ENCODE measurements around the gene ZNF628.

The ZNF628 gene

DNA sequence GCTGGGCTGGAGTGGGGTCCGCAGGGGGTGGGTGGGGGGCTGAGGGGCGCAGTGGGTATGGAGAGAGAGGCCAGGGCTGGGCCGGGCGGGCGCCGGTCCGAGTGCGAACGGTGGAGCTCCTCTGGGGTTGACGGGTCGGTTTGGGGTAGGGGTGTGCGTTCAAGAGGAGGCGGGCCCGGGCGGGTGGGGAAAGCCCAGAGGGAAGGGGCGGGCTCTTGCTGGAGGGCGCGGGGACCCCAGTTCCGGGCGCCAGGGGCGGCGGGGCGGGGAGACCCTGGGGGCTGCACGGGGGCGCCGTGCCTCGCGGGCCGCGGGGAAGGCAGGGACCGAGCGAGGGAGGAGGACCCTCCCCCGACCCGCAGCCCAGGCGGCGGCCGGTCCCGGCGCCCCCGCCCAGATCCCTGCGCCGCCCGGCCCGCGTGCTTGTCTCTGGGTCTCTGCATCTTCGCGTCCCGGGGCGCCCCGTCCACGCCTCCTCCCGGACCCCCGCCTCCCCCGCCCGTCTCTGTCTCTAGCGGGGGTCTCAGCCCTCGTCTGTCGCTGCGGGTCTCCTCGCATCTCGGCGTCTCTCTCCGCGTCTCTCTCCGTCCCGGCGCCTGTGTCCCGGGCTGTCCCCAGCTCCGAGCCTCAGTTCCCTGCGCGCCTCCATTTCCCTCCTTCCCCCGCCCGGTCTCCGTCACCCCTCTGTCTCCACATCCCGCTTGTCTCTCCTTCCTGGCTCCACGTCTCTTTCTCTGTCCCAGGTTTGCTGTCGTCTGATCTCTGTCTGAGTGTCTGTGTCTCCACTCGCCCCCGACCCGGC, 25.1 kb upstream of the ZNF628 start:
- no peak for DNase-seq (ENCODE audit: low read depth, low spot score)

DNA sequence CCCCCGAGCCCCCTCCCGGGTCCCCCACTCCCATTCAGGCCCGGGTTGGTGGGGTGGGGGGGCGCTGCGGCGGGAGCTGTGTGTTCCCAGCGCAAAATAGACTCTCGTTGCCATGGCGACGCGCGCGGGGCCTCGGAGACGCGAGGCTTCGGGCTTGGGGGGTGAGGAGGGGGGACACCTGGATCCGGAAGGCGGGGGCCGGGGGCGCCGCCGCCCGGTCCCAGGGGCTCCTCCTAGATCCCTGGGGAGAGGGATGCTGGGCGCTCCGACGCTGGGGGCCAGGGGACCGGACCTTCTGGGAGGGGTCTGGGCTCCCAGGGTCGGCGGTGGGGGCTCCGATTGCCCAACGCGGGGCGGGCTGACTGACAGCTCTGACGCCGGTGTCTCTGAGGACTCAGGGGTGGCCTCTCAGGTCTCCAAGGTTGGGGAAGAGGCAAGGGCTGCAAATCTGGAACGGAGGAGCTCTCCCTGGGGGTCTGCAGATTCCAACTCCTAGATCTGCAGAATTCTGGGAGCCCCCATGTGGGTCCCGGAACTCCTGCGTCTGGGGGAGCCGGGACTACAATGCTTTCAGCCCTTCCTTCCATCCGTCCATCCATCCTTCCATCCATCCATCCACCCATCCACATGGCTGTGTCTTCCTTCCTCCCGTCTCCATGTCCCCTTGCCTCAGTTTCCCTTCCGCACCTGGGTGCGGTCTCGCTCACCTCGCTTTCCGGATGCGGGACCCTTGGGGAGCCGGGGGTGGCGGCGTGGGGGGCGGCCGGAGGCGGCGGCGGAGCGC, 24.3 kb upstream of the ZNF628 start:
- DNase-seq (ENCODE audit: low read depth, low spot score) = no peak

DNA sequence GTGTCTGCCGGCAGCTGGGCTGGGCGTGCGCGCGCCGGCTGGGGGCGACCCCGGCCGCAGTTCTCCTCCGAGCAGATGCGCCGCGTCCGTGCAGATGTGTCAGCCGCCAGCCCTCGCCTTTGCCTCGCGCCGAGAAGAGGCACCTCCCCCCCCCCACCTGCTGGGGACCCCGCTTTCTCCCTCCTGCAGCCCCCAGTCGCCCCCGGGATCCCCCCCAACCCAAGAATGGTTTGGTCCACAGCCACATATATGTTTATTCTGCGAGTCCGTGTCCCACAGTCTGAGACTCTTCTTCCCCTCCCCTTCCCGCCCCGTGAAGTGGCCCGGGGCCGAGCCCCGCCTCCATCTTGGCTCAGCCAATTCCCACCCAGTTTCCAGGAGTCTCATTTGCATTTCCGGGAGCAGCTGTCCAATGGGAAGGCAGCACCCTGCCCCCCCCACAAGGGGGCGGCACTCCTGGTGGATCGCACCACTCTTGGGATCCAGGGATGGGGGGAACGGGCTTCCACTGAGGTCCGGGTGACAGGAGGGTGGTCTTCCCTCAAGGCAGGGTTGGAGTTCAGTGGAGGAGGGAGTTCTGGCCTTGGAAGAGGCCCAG, 23.6 kb upstream of the ZNF628 start:
- DNase-seq (ENCODE audit: low read depth, low spot score) = peak; percentile 94

DNA sequence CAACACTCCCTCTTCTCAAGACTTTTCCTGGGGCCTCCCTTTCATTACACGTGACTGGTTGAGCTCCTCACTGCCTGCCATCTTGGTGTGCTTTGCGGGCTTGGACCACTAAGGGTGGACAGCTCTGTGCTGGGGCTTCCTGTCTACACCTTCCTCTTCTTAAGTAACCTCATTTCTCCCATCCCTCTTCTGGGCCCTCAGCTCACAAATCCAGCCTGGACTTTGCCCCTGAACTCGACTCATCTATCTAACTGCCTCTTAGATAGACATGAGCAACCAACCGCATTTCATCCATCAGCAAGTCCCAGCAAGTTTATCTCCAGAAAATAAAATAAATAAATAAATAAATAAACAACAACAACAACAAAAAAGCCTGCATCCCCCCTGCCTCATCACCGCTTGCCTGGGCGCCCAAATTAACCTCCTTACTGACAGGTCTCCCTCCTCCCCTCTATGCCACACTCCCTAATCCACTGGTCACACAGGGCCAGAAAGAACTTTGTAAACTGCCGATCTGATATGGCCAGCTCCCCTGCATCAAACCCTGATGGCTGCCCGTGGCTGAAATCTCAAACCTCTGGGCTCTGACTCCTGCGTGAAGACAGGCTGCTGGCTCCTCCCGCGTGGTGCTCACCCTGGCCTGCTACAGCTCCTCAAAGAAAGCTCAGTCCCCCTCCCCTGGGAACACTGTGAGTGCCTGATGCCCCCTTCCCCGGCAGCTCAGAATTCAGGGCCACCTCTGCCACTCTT, 22.7 kb upstream of the ZNF628 start:
- DNase-seq (ENCODE audit: low read depth, low spot score) = no peak

DNA sequence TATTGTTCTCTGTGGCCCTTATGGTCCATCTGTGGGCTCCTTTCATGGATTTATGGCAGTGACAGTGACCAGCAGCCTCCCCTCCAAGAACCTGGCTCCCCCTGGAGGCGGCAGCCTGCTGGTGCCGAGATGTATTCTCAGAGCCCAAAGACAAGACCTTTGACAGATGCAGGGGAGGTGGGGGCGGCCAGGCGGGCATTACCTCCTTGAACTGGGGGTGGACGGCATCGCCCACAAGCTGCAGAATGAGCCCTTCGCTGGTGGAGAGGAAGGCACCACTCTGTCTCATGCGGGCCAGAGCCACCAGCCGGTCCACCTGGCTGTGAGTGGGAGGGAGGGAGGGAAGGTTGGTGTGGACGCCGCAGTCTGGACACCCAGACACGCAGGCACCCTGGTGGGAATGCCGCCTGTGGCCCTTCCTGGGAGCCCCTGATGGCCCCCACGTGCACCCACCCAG, 21.6 kb upstream of the ZNF628 start:
- DNase-seq (ENCODE audit: low read depth, low spot score) = peak; percentile 70

DNA sequence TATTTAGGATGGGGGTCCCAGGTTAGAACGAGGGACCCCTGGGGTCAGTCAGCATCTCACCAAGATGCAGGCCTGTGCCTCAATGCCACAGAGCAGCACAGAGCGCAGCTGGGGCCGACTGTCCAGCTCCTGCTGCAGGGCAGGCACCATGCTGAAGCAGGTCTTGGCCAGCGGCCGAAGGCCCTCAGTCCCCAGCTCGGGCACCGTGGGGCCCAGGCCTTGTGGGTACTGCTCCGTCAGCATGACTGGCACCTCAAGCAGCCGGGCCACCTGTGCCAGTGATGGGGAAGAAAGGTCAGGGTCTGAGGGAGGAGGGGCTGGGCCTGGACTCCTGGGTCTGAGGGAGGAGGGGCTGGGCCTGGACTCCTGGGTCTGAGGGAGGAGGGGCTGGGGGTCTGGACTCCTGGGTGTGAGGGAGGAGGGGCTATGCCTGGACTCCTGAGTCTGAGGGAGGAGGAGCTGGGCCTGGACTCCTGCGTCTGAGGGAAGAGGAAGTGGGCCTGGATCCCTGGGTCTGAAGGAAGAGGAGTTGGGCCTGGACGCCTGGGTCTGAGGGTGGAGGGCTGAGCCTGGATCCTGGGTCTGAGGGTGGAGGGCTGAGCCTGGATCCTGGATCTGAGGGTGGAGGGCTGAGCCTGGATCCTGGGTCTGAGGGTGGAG, 20.7 kb upstream of the ZNF628 start:
- DNase-seq (ENCODE audit: low read depth, low spot score) = no peak

DNA sequence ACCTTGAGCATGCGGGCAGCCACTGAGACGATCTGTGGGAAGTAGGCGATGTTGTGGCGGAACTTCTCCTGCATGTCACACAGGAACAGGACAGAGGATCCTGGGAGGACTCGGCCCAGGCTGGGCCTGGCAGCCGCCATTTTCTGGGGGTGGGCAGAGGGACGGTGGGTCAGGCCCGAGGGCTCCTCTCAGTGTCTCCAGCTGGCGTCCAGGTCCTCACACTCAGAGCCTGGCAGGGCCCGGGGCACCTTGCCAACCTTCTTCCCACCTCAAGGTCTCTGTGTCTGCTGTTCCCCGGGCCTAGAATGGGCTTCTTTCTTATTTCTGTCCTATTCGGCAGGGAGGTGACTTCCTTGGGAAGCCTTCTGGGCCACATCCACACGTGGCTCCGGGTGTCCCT, 20.1 kb upstream of the ZNF628 start:
- no peak for DNase-seq (ENCODE audit: low read depth, low spot score)

DNA sequence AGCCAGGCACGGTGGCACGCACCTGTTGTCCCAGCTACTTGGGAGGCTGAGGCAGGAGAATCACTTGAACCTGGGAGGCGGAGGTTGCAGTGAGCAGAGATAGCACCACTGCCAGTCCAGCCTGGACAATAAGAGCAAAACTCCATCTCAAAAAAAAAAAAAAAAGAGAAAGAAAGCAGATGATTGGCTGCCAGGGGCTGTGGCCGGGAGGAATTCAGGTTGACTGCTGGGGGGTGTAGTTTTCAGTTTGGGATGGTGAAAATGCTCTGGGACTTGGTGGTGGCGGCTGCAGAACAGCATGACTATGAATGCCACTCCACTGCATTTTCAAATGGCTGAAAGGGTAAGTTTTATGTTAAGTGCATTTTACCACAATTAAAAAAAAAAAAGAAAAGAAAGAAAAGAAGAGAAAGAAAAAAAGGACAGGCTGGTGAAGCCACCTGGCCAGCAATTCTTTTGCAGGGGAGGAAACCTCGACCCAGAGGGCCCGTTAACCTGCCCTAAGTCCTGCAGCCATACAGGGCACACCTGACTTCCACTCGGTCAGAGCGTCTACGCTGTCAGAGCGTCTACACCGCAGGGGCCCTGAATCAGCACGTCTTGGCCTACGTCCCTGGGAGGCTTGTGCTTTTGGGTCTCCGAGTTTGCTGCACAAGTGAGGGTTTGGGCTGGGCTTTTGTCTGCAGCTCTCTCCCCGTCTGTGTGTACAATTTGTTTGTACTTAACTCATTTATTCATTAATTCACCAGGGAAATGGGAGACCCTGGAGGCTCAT, 18.5 kb upstream of the ZNF628 start:
- no peak for DNase-seq (ENCODE audit: low read depth, low spot score)

DNA sequence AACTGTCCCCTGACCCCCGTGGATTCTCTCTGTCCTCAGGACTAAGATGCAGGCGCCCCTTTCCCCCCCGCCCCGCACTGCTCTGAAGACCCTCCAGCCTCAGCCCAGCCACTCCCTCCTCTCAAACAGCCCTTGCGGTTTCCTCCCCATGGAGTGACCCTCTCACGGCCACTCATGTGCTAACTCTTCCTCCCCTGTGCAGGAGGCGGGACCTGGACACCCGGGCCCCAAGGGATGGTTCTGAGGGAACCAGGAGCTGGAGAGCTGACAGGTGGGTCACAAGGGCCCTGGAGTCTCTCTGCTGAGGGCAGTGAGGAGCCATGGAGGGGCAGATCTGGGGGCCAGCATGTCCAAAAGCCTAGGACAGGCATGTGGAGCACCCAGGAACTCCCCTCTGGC, 16.9 kb upstream of the ZNF628 start:
- DNase-seq (ENCODE audit: low read depth, low spot score) = no peak

DNA sequence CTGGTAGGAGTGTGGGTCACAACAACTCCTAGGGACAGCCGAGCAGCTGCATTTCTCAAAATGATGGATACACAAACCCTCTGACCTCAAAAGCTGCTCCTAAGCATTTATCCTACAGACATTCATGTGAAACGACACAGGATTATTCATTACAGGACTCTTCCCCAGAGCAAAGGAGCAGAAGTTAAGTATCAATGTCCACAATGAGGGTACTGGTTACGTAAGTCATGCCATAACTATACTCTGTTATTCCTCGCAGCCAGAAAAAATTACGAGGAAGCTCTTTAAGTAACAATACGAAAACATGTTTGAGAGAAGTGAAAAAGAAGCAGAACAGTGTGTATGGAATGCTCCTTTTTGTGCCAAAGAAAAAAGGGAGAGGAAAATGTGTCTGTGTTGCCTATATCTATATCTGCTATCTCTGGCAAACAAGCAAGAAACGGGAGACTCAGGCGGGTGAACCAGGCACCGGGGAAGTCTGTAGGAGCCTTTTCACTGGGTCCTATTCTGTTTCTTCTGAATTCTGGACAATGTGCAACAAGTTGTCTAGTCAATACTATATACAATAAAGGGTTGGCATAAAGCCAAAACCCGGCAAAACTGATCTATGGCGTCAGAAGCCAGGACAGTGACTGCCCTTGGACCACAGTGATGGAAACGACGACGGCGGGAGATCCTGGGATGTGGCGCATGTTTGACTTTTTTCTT, 16.3 kb upstream of the ZNF628 start:
- DNase-seq (ENCODE audit: low read depth, low spot score) = no peak

DNA sequence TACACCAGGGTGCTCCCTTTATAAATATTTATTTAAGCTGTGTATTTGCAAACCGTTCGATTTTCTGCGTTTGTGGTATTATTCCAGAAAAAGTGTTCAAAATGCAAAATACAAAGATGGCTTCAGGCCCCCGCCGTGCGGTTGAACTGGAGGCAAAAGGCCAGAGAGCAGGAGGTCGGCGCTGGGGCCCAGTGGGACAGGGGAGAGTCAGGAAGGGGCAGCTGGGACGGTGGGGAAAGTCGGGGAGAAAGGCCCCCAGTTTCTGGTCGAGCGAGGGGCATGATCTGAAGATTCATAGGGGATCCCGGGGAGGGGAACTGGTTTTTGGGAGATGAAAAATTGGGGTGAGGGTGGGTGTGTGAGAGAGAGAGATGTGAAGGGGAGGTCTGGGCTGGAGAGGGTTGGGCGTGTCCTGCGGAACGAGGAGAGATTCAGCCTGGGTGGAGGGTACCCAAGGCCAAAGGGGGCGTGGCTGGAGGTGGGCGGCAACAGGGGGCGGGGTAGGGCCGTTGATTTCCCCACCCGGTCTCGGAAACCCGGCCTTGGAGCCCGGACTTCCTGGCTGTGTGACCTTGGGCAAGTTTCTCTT, 15.7 kb upstream of the ZNF628 start:
- DNase-seq (ENCODE audit: low read depth, low spot score) = peak; percentile 91

DNA sequence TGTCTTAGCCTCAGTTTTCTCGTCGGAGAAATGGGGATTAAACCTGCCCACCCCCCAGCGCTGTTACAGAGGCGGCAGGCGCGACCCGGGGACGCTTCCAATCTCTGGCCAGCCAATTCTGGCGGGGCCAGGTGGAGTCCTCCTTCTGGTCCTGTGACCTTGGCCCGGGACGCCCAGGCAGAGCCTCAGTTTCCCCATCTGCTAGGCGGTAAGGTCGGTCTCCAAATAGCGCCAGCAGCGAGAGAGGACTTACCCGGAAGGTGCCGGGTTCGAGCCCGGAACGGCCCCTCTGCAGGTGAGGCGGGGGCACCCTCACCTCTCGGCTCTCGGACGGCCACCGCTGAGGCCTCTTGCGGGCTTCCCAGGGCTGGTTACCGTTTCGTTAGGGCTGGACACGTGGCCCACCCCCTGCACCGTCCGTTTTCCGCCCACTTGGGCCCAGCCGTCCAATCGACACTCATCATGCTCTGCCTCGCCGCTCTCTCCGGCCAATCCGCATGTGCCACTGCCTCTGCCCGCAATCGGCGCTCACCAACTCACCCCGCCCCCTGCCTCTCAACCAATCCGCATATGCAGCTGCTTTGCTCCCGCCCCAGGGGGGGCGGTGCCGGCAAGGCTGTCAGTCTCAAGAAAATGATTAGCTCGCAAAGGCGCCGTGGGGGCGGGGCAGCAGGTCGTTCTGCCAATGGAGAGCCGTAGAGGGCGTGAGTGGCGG, 15.0 kb upstream of the ZNF628 start, which contains the start of gene ISOC2:
ISOC2 (minus strand) TSS at position 384 of the 715 bp plus-strand sequence. CDS start 5,156 bp downstream, outside the sequence.
- peak; percentile 100 for DNase-seq (ENCODE audit: low read depth, low spot score)

DNA sequence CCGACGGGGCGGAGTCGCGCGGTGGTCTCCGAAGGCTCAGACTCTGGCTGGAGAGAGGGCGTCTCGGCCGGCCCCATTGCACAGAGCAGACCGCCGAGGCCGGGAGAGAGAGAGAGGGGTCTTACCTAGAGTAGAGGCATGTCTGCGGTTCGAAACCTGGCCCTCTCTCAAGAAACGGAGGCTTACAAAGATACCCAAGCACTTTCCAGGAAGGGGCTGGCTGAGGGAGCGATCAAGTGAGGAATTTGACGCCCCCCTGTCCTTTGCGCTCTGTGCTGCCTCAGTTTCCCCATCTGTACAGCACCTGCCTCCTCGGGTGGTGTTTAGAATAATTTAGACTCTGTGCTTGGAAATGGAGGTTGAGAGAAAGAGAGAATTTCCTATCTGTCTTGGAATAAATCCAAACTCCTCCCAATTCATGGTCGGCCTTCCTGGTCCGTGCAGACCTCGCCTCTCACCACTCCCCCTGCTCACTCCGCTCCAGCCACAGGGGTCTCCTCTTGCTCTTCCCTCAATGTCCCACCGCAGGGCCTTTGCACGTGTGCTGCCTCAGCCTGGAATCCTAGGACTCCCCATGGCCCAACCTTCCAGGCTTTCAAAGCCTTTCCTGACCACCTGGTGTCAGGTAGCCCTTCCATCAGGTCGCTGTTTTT, 14.3 kb upstream of the ZNF628 start:
- DNase-seq (ENCODE audit: low read depth, low spot score) = no peak

DNA sequence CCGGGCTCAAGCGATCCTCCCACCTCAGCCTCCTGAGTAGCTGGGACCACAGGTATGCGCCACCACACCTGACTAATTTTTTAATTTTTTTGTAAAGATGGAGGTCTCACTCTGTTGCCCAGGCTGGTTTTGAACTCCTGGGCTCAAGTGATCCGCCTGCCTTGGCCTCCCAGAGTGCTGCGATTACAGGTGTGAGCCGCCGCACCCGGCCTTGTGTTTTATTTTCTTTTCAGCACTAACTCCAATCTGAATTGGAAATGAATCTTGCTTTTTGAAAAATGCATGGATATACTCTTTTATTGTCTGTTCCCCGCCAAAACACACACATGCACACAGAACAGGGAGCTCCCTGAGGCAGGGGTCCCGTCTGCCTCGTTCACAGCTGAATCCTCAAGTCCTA, 13.7 kb upstream of the ZNF628 start:
- DNase-seq (ENCODE audit: low read depth, low spot score) = no peak

DNA sequence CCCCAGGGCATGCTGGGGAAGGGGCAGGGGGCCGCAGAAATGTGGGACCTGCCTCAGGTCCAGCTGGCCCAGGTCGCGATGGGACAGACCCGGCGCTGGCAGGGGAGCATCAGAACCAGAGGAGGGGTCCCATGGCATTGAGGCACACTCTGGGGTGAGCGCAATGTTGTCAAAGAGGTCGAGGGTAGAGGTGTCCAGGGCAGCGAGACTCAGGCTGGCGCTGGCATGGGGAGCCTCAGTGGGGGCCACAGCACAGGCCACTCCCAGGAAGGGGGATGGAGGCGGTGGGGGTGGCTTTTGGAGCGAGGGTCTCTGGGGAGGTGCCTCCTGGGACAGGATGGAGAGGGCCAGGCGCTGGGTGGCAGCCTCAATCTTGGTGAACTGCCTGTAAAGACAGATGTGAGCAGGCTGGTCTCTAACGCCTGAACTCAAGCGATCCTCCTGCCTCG, 12.8 kb upstream of the ZNF628 start:
- no peak for DNase-seq (ENCODE audit: low read depth, low spot score)

DNA sequence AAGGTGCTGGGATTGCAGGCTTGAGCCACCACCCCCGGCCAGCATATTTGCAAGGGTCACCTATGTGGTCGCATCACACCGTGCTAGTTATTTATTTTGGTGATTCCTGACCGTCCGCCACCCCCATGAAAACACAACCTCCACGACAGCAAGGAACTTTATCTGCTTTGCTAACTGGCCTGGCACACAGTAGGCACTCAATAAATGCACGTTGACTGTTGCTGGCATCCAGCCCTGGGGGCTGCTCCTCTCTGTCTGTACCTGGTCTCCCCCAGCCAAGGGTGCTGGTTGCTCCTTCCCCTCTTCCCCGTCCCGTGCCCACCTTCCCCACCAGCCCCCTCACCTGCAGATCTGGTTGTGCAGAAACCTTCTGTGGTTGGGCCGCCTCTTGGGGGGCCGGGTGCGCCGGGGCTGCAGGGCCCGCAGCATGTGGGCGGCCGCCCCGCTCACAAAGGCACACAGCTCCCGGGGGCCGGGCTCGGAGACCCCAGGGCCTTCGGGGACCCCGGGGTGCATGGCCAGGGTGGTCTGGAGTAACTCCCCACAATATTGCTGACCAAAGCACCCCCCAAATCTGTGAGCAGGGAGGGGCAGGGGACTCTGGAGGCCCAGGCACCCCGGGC, 12.3 kb upstream of the ZNF628 start:
- DNase-seq (ENCODE audit: low read depth, low spot score) = no peak

DNA sequence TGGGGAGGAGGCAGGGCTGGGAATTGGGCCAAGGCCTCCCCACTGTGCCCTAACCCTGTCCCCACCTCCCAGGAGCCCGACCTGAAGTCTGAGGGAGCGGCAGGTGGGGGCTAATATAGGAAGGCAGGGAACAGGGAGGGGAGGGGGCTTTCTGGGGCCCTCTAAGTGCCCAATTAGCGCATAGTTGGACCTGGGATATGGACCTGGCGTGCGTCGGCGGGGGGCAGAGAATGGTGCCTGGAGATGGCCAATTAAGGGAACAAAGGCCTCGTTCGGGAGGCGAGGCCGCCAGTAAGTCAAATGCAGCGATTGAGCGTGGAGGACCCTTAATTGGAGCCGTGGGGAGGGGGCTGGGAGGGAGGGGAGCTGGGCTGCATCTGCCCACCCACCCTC, 11.8 kb upstream of the ZNF628 start, which contains the start of gene C19orf85:
C19orf85 (minus strand) TSS at position 90 of the 393 bp plus-strand sequence. CDS start 197 bp downstream, outside the sequence.
- peak; percentile 76 for DNase-seq (ENCODE audit: low read depth, low spot score)
